ENCODE data around the gene RAX2.

Gene RAX2

DNA sequence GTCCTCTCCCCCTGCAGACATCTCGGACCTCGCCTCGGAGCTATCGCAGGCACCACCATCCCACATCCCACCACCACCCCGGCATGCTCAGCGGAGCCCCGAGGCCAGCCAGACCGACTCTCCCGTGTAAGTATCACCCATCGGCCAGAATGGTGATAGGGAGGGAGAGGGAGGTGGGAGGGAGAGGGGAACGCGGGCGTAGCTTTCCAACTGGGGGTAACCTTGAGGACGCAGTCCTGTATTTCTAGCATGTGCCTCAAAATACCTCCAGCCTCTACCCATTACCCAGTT, 37.8 kb downstream of the RAX2 start:
- H3K4me1 ChIP-seq (ENCODE audit: control insufficient read depth in 1 of 2, insufficient read depth in 2 of 2, low read length in 2 of 2) = no peaks in the 10 kb centered on the region
- no peak overlapping the region for H3K9ac ChIP-seq (ENCODE audit: low read depth in 1 of 2, low read length in 2 of 2)
- H3K4me3 ChIP-seq (ENCODE audit: low read depth in 1 of 2, low read length in 2 of 2) = no peak overlapping the region
- H3K36me3 ChIP-seq (ENCODE audit: control insufficient read depth in 1 of 2, insufficient read depth in 2 of 2, low read length in 2 of 2) = peaks cover 31 to 74% of the 10 kb centered on the region in 2 donors
- no peak overlapping the region for H3K27ac ChIP-seq (ENCODE audit: low read depth, low read length)
- H3K27me3 ChIP-seq (ENCODE audit: control insufficient read depth in 1 of 2, insufficient read depth in 2 of 2, low read length in 2 of 2) = no peaks in the 10 kb centered on the region
- no peaks in the 10 kb centered on the region for H3K9me3 ChIP-seq (ENCODE audit: control insufficient read depth in 1 of 2, low read length in 2 of 2)

DNA sequence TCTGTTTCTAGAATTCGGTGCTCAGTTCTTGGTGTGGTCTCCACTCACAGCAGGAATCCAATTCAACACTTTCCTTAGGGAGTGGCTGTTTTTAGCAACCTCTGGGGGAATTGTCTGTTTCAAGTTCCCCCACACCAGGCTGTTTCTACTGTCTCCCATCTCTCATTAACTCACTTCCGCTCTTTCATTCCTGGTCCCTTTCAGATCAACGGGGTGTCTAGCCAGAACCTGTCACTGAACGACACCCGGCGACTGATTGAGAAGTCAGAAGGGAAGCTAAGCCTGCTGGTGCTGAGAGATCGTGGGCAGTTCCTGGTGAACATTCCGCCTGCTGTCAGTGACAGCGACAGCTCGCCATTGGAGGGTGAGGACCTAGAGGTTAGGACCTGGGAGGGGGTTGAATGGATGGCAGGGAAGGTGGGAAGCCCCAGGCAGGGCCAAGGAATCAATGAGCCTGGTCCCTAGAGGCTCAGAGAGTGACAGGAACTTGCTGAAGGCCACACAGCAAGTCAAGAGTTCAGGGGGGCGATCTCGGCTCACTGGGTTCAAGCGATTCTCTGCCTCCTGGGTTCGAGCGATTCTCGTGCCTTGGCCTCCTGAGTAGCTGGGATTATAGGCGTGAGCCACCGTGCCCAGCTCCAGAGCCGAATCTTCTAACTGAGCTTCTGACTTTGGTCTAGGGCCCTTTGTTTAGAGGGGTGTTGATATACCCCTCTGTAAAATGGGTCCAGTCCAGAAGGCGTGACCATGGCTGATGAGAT, 38.3 kb downstream of the RAX2 start:
- peaks cover 31 to 70% of the 10 kb centered on the region in 2 donors for H3K36me3 ChIP-seq (ENCODE audit: control insufficient read depth in 1 of 2, insufficient read depth in 2 of 2, low read length in 2 of 2)
- H3K27ac ChIP-seq (ENCODE audit: low read depth, low read length) = no peak overlapping the region

DNA sequence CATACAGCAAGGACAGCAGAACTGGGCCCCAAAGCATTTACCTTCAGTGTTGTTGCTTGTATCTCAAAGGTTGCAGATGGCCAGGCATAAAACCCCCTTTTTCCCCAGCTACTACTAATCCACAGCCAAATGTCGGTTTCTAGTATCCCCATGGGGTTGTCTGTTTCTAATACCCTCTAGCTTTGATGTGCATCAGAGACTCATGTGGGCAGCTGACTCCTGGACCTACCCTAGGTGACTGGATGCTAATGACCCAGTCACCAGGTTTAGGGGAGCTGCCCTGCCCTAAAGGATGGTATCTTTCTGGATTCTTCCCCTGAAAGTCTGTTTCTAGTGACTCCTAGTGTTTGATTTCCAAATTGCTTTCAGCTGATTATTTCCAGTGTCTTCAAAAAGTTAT, 39.9 kb downstream of the RAX2 start:
- peaks cover 24 to 59% of the 10 kb centered on the region in 2 donors for H3K36me3 ChIP-seq (ENCODE audit: control insufficient read depth in 1 of 2, insufficient read depth in 2 of 2, low read length in 2 of 2)
- H3K9me3 ChIP-seq (ENCODE audit: control insufficient read depth in 1 of 2, low read length in 2 of 2) = no peaks in the 10 kb centered on the region
- H3K27ac ChIP-seq (ENCODE audit: low read depth, low read length) = no peak overlapping the region
- no peaks in the 10 kb centered on the region for H3K27me3 ChIP-seq (ENCODE audit: control insufficient read depth in 1 of 2, insufficient read depth in 2 of 2, low read length in 2 of 2)
- H3K4me1 ChIP-seq (ENCODE audit: control insufficient read depth in 1 of 2, insufficient read depth in 2 of 2, low read length in 2 of 2) = no peaks in the 10 kb centered on the region
- H3K4me3 ChIP-seq (ENCODE audit: low read depth in 1 of 2, low read length in 2 of 2) = no peak overlapping the region
- no peak overlapping the region for H3K9ac ChIP-seq (ENCODE audit: low read depth in 1 of 2, low read length in 2 of 2)

More for the DNA sequence above, 38.3 kb downstream of the RAX2 start:
- Histone ChIP-seq H3K4me1 (ENCODE audit: control insufficient read depth in 1 of 2, insufficient read depth in 2 of 2, low read length in 2 of 2) (no peaks in the 10 kb centered on the region), H3K9me3 (ENCODE audit: control insufficient read depth in 1 of 2, low read length in 2 of 2) (no peaks in the 10 kb centered on the region), H3K9ac (ENCODE audit: low read depth in 1 of 2, low read length in 2 of 2) (no peak overlapping the region), H3K4me3 (ENCODE audit: low read depth in 1 of 2, low read length in 2 of 2) (no peak overlapping the region), H3K27me3 (ENCODE audit: control insufficient read depth in 1 of 2, insufficient read depth in 2 of 2, low read length in 2 of 2) (no peaks in the 10 kb centered on the region)

DNA sequence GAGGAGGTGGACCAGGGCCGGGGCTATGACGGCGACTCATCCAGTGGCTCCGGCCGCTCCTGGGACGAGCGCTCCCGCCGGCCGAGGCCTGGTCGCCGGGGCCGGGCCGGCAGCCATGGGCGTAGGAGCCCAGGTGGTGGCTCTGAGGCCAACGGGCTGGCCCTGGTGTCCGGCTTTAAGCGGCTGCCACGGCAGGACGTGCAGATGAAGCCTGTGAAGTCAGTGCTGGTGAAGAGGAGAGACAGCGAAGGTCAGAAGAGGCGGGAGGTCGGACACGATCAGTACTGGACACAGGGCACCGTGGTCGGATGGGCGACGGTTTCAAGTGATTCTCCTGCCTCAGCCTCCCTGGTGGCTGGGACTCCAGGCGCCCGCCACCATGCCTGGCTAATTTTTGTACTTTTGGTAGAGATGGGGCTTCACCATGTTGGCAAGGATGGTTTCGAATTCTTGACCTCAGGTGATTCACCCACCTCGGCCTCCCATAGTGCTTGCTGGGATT, 41.5 kb downstream of the RAX2 start:
- Histone ChIP-seq H3K9me3 (ENCODE audit: control insufficient read depth in 1 of 2, low read length in 2 of 2) (no peaks in the 10 kb centered on the region), H3K9ac (ENCODE audit: low read depth in 1 of 2, low read length in 2 of 2) (no peak overlapping the region), H3K27me3 (ENCODE audit: control insufficient read depth in 1 of 2, insufficient read depth in 2 of 2, low read length in 2 of 2) (no peaks in the 10 kb centered on the region), H3K4me1 (ENCODE audit: control insufficient read depth in 1 of 2, insufficient read depth in 2 of 2, low read length in 2 of 2) (peaks cover 3 to 9% of the 10 kb centered on the region in 2 donors), H3K36me3 (ENCODE audit: control insufficient read depth in 1 of 2, insufficient read depth in 2 of 2, low read length in 2 of 2) (peaks cover 18 to 44% of the 10 kb centered on the region in 2 donors), H3K4me3 (ENCODE audit: low read depth in 1 of 2, low read length in 2 of 2) (no peak overlapping the region), H3K27ac (ENCODE audit: low read depth, low read length) (no peak overlapping the region)

DNA sequence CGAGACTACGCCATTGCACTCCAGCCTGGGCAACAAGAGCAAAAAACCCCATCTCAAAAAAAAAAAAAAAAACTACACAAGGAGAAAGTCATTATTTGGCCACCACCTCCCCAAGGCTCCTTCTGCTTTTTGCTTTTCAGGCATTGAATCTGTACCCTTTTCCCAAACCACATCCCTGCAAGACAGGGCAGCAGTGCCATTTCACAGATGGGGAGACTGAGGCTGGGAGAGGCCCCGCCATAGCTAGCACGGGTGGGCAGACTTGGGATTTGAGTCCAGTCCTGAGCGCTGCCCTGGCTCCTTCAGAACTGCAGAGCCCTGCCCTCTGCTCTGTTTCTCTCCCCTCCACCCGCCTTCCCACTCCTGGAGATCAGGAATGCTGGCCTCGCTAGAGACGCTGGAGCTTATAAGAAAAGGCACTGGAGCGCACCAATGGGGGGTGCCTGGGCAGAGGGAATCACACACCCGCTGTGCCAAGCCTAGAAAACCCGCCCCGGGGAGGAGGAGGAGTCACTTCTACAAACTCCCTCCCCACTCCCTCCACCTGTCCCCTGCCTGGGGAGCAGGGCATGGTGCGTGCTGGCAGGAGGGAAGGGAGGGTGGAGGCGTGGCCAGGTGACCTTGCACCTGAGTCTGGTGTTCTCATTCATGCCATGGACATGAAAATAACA, 46.3 kb downstream of the RAX2 start:
- H3K9me3 ChIP-seq (ENCODE audit: control insufficient read depth in 1 of 2, low read length in 2 of 2) = no peaks in the 10 kb centered on the region
- H3K27ac ChIP-seq (ENCODE audit: low read depth, low read length) = peak overlapping the region; percentile 2
- peaks cover 12 to 27% of the 10 kb centered on the region in 2 donors for H3K4me1 ChIP-seq (ENCODE audit: control insufficient read depth in 1 of 2, insufficient read depth in 2 of 2, low read length in 2 of 2)
- H3K9ac ChIP-seq (ENCODE audit: low read depth in 1 of 2, low read length in 2 of 2) = no peak overlapping the region
- H3K4me3 ChIP-seq (ENCODE audit: low read depth in 1 of 2, low read length in 2 of 2) = peak overlapping the region in 1 of 2 donors; percentile 36
- H3K27me3 ChIP-seq (ENCODE audit: control insufficient read depth in 1 of 2, insufficient read depth in 2 of 2, low read length in 2 of 2) = no peaks in the 10 kb centered on the region
- H3K36me3 ChIP-seq (ENCODE audit: control insufficient read depth in 1 of 2, insufficient read depth in 2 of 2, low read length in 2 of 2) = peaks cover 0 to 13% of the 10 kb centered on the region in 2 donors

DNA sequence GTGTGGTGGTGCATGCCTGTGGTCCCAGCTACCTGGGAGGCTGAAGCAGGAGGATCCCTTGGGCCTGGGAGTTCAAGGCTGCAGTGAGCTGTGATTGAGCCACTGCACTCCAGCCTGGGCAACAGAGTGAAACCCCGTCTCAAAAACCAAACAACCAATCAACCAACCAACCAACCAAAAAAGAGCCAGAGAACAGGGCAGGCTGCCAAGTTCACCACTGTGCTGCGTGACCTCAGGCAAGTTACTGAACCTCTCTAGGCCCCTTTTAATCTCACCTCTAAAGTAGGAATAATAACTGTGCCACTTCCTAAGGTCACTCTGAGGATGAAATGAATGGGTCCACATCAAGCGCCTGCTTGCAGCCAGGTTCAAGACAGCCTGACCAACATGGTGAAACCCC, 46.9 kb downstream of the RAX2 start:
- no peak overlapping the region for H3K27ac ChIP-seq (ENCODE audit: low read depth, low read length)
- H3K9me3 ChIP-seq (ENCODE audit: control insufficient read depth in 1 of 2, low read length in 2 of 2) = no peaks in the 10 kb centered on the region
- peaks cover 0 to 9% of the 10 kb centered on the region in 2 donors for H3K36me3 ChIP-seq (ENCODE audit: control insufficient read depth in 1 of 2, insufficient read depth in 2 of 2, low read length in 2 of 2)
- peaks cover 14 to 28% of the 10 kb centered on the region in 2 donors for H3K4me1 ChIP-seq (ENCODE audit: control insufficient read depth in 1 of 2, insufficient read depth in 2 of 2, low read length in 2 of 2)
- no peak overlapping the region for H3K9ac ChIP-seq (ENCODE audit: low read depth in 1 of 2, low read length in 2 of 2)
- no peaks in the 10 kb centered on the region for H3K27me3 ChIP-seq (ENCODE audit: control insufficient read depth in 1 of 2, insufficient read depth in 2 of 2, low read length in 2 of 2)
- H3K4me3 ChIP-seq (ENCODE audit: low read depth in 1 of 2, low read length in 2 of 2) = no peak overlapping the region

DNA sequence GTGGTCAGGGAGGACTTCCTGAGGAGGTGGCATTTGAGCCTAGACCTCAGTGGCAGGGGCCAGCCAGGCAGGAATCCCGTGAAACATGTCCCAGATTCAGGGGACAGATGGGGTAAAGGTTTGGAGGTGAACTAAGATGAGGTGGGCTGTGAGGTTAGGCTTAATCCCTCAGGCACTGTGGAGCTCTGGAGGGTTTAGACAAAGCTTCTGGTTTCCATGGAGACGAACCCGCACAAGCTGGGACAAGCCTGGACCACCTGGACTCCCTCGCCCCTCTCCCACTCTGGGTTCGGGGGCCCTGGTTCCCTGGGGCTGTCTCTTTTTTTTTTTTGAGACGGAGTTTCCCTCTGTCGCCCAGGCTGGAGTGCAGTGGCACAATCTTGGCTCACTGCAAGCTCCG, 48.1 kb downstream of the RAX2 start:
- Histone ChIP-seq H3K27ac (ENCODE audit: low read depth, low read length) (no peak overlapping the region), H3K9me3 (ENCODE audit: control insufficient read depth in 1 of 2, low read length in 2 of 2) (no peaks in the 10 kb centered on the region), H3K27me3 (ENCODE audit: control insufficient read depth in 1 of 2, insufficient read depth in 2 of 2, low read length in 2 of 2) (no peaks in the 10 kb centered on the region), H3K4me3 (ENCODE audit: low read depth in 1 of 2, low read length in 2 of 2) (no peak overlapping the region), H3K4me1 (ENCODE audit: control insufficient read depth in 1 of 2, insufficient read depth in 2 of 2, low read length in 2 of 2) (peaks cover 20 to 34% of the 10 kb centered on the region in 2 donors), H3K36me3 (ENCODE audit: control insufficient read depth in 1 of 2, insufficient read depth in 2 of 2, low read length in 2 of 2) (peaks cover 0 to 5% of the 10 kb centered on the region in 2 donors), H3K9ac (ENCODE audit: low read depth in 1 of 2, low read length in 2 of 2) (no peak overlapping the region)

DNA sequence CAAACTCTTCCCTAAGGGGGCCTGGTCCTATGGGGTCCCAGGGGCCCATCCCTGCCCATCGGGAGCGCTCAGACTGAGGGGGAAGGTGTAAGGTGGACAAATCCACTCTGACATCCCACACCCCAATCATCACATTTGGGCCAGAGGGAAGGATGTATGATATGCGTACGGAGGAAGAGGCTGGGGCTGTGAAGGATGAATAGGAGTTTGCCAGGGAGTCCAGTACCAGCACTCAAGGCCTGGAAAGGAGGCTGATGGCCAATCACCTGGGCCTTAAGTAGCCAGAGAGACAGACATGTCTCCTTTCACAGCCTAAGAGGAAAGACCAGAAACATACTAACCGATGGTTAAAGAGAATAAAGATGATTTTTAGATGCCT, 48.9 kb downstream of the RAX2 start:
- Histone ChIP-seq H3K9ac (ENCODE audit: low read depth in 1 of 2, low read length in 2 of 2) (no peak overlapping the region), H3K4me3 (ENCODE audit: low read depth in 1 of 2, low read length in 2 of 2) (peak overlapping the region; percentile 26 to 86), H3K9me3 (ENCODE audit: control insufficient read depth in 1 of 2, low read length in 2 of 2) (no peaks in the 10 kb centered on the region), H3K36me3 (ENCODE audit: control insufficient read depth in 1 of 2, insufficient read depth in 2 of 2, low read length in 2 of 2) (no peaks in the 10 kb centered on the region), H3K27ac (ENCODE audit: low read depth, low read length) (no peak overlapping the region), H3K4me1 (ENCODE audit: control insufficient read depth in 1 of 2, insufficient read depth in 2 of 2, low read length in 2 of 2) (peaks cover 20 to 34% of the 10 kb centered on the region in 2 donors), H3K27me3 (ENCODE audit: control insufficient read depth in 1 of 2, insufficient read depth in 2 of 2, low read length in 2 of 2) (no peaks in the 10 kb centered on the region)

DNA sequence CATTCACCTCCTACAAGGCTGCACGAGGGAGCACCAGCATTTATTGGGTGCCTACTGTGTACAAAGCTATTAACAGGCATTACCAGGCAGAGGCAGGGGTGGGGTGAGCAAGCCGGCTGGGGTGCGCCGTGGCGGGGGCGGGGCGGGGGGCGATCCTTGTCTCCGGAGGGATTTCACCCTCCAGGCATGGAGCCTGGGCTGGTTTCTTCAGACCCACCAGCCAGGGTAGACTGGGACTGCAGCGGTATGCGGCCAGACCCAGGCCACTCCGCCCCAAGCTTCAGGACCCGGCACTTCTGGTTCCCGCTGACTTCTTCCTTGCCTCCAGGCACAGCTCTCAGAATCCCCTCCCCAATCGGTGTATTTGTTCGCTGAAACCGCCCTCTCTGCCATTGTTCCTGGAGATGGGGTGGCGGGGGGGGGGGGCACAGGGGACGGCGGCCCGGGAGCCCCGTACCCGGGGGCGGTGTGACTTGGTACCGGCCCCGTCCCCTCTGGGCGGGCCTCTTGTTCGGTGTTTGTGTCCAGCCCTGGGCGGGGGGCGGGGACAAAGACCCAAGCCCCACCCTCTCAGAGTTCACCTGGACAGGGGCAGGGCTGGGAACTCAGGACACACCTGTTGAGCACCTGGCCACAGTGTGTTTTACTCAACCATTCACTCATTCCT, 49.5 kb downstream of the RAX2 start:
- H3K9ac ChIP-seq (ENCODE audit: low read depth in 1 of 2, low read length in 2 of 2) = peak overlapping the region; percentile 70 to 82
- peak overlapping the region; percentile 80 to 86 for H3K4me3 ChIP-seq (ENCODE audit: low read depth in 1 of 2, low read length in 2 of 2)
- H3K27me3 ChIP-seq (ENCODE audit: control insufficient read depth in 1 of 2, insufficient read depth in 2 of 2, low read length in 2 of 2) = no peaks in the 10 kb centered on the region
- no peak overlapping the region for H3K27ac ChIP-seq (ENCODE audit: low read depth, low read length)
- H3K4me1 ChIP-seq (ENCODE audit: control insufficient read depth in 1 of 2, insufficient read depth in 2 of 2, low read length in 2 of 2) = peaks cover 20 to 34% of the 10 kb centered on the region in 2 donors
- no peaks in the 10 kb centered on the region for H3K9me3 ChIP-seq (ENCODE audit: control insufficient read depth in 1 of 2, low read length in 2 of 2)
- H3K36me3 ChIP-seq (ENCODE audit: control insufficient read depth in 1 of 2, insufficient read depth in 2 of 2, low read length in 2 of 2) = no peaks in the 10 kb centered on the region

DNA sequence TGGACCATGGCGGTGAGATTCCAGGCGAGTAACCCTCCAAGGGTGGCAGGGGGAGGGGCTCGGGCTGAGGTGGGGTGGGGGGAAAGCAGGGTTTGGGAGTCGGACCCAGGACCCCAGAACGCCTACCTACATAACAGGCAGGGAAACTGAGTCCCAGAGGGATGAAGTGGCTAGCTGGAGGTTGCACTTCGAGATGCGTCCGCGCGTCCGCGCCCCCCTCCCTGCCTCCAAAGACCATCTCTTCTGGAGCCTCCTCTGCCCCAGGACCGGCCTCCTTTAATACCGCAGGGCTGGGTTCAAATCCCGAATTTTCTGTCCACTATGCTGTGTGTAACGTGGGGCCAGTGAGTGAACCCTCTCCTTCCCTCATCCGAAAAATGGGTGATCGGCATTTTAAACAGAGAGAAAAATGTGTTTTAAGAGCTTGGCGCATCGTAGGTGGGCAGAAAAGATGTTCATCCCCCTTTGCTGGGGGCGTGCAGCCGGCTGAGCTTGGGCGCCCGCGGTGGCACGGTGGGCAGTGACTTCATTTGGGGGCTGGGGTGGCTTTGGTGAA, 50.1 kb downstream of the RAX2 start:
- Histone ChIP-seq H3K4me1 (ENCODE audit: control insufficient read depth in 1 of 2, insufficient read depth in 2 of 2, low read length in 2 of 2) (peaks cover 20 to 34% of the 10 kb centered on the region in 2 donors), H3K36me3 (ENCODE audit: control insufficient read depth in 1 of 2, insufficient read depth in 2 of 2, low read length in 2 of 2) (no peaks in the 10 kb centered on the region), H3K9me3 (ENCODE audit: control insufficient read depth in 1 of 2, low read length in 2 of 2) (no peaks in the 10 kb centered on the region), H3K4me3 (ENCODE audit: low read depth in 1 of 2, low read length in 2 of 2) (peak overlapping the region; percentile 80 to 86), H3K9ac (ENCODE audit: low read depth in 1 of 2, low read length in 2 of 2) (peak overlapping the region; percentile 70 to 82), H3K27me3 (ENCODE audit: control insufficient read depth in 1 of 2, insufficient read depth in 2 of 2, low read length in 2 of 2) (no peaks in the 10 kb centered on the region), H3K27ac (ENCODE audit: low read depth, low read length) (peak overlapping the region; percentile 32)
